ENCODE results near the gene INPP5A. TPM values are rescaled to one million over a fixed set of nuclear protein-coding genes. Genes with fewer than 3 reads are reported as not detected.

INPP5A gene
- total and polyA plus RNA-seq, 9 of the 15 experiments (the other 6 are each of a cell fraction or from before 2014, with no cell fraction given), result 0.66 to 11.6 (median 7.7) TPM

DNA sequence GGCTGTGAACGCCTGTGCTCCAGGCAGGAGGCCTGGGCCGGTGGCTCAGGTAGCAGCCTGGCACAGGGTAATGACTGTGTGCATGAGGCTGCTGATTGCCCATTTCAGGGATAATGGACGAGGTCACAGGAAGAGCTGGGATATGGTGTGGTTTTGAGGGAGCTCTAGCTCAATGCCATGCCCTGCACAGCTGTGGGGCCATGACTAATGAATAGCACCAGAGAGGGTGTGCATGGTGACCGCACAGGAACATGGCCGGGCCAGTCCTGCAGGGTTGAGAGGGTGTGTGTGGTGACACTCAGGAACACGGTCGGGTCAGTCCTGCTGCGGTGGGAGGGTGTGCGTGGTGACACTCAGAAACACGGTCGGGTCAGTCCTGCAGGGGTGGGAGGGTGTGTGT lies 226.5 kb downstream of the INPP5A start (continued):
- TF ChIP-seq, protein P1, sequence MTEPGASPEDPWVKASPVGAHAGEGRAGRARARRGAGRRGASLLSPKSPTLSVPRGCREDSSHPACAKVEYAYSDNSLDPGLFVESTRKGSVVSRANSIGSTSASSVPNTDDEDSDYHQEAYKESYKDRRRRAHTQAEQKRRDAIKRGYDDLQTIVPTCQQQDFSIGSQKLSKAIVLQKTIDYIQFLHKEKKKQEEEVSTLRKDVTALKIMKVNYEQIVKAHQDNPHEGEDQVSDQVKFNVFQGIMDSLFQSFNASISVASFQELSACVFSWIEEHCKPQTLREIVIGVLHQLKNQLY (CRISPR knock-in tag; conservative IDR thresholded peaks at IDR 0.05), result no peak
- TF ChIP-seq NR3C1 (CRISPR knock-in tag; IDR thresholded peaks at IDR 0.05) (no peak), KDM2B (CRISPR knock-in tag; IDR thresholded peaks at IDR 0.05) (no peak)
- TF ChIP-seq, protein P2, sequence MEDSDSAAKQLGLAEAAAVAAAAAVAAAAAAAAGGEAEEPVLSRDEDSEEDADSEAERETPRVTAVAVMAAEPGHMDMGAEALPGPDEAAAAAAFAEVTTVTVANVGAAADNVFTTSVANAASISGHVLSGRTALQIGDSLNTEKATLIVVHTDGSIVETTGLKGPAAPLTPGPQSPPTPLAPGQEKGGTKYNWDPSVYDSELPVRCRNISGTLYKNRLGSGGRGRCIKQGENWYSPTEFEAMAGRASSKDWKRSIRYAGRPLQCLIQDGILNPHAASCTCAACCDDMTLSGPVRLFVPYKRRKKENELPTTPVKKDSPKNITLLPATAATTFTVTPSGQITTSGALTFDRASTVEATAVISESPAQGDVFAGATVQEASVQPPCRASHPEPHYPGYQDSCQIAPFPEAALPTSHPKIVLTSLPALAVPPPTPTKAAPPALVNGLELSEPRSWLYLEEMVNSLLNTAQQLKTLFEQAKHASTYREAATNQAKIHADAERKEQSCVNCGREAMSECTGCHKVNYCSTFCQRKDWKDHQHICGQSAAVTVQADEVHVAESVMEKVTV (CRISPR knock-in tag; IDR thresholded peaks at IDR 0.05), result no peak

GRCh38 chr10:132765435-132765834 lies 227.8 kb downstream of the INPP5A start:
- no peak for DNase-seq (ENCODE audit: extremely low read depth in 1 of 4, low spot score in 3 of 4)
- Histone ChIP-seq H3K9me3 (replicated peaks; ENCODE audit: control insufficient read depth, insufficient read depth, low read depth, low read length) (no peaks in the 10 kb centered on the region), H3K9ac (ENCODE audit: insufficient read depth in 1 of 2, low read depth in 2 of 2, low read length in 2 of 2) (no peak overlapping the region), H3K9me1 (ENCODE audit: control insufficient read depth, insufficient read depth, low read length) (no peaks in the 10 kb centered on the region), H3K27ac (ENCODE audit: extremely low read depth, low read depth, low read length) (no peak overlapping the region), H3K4me1 (replicated peaks in 1 of 2; ENCODE audit: control insufficient read depth in 2 of 2, insufficient read depth in 2 of 2, low read length in 2 of 2) (no peaks in the 10 kb centered on the region), H3K27me3 (ENCODE audit: control insufficient read depth in 2 of 2, insufficient read depth in 2 of 2, low read length in 2 of 2) (no peaks in the 10 kb centered on the region), H3K79me2 (ENCODE audit: control insufficient read depth, insufficient read depth, low read length) (no peaks in the 10 kb centered on the region), H3K36me3 (ENCODE audit: control insufficient read depth, insufficient read depth, low read length) (no peaks in the 10 kb centered on the region), H2AFZ (ENCODE audit: low read depth, low read length) (no peak overlapping the region), H4K20me1 (replicated peaks; ENCODE audit: control insufficient read depth, insufficient read depth, low read length) (no peaks in the 10 kb centered on the region), H3K4me2 (ENCODE audit: insufficient read depth, low read length) (no peak overlapping the region), H3K4me3 (no peak overlapping the region)
- 75% methylated on average over 11 of the region's 11 CpGs for WGBS (ENCODE audit: insufficient coverage, low coverage, missing lambda C conversion rate)
- CTCF ChIA-PET (ENCODE audit: low intra/inter-chr PET ratio), result no interaction called here
- TF ChIP-seq THRB (CRISPR knock-in tag; conservative IDR thresholded peaks at IDR 0.05), result no peak
- TF ChIP-seq IFI16 (CRISPR knock-in tag; IDR thresholded peaks at IDR 0.05), result no peak
- no peak for TF ChIP-seq CHD2 (IDR thresholded peaks at IDR 0.05; ENCODE audit: low read depth, low read length)
- ATAC-seq, result no peak
- POLR2A ChIA-PET, result no interaction called here
- no peak for FAIRE-seq
- in situ Hi-C loops (cut with MboI) (no loop called here), intact Hi-C loops (cut with micrococcal nuclease) (no loop called here)
- no TSS peak for BruUV-seq (replicated peaks)

Measured in K562 (cell line).